Calu3 (cell line): ENCODE data around the gene NOB1. TPM values are rescaled to one million over a fixed set of nuclear protein-coding genes. Genes with fewer than 3 reads are reported as not detected.

Experiments
- BruUV-seq: library from RNA; stranded (reverse); fragments of 400-500 nt; replicated peaks from 2 replicates; lab custom pipeline; 2021; lab: Mats Ljungman, UMichigan
- CTCF ChIA-PET: fragments of 300-600 bp; sonication (Branson Sonifier 250); formaldehyde crosslinking; loops from one replicate; lab custom pipeline; 2022; ENCODE audit warnings: antibody characterized with exemption; lab: Charles Lee
- DNase-seq: peaks from one replicate; pipeline ENCODE4 v3.0.0; 2022
- H3K27ac Mint-ChIP-seq: one replicate; pipeline ENCODE4 v1.8.0; 2022; ENCODE audit warnings: mixed read lengths; ENCODE audit not compliant: unreplicated experiment
- H3K27me3 Mint-ChIP-seq: one replicate; pipeline ENCODE4 v1.8.0; 2022; ENCODE audit warnings: mixed read lengths; ENCODE audit not compliant: unreplicated experiment
- H3K36me3 Mint-ChIP-seq: one replicate; pipeline ENCODE4 v1.8.0; 2022; ENCODE audit warnings: mild to moderate bottlenecking, moderate library complexity, mixed read lengths; ENCODE audit not compliant: insufficient read depth, unreplicated experiment
- H3K4me1 Mint-ChIP-seq: one replicate; pipeline ENCODE4 v1.8.0; 2022; ENCODE audit warnings: mild to moderate bottlenecking, low read depth, mixed read lengths; ENCODE audit not compliant: unreplicated experiment
- H3K4me3 Mint-ChIP-seq: one replicate; pipeline ENCODE4 v1.8.0; 2022; ENCODE audit warnings: mild to moderate bottlenecking, low read depth, moderate library complexity, mixed read lengths; ENCODE audit not compliant: unreplicated experiment
- H3K9me3 Mint-ChIP-seq: one replicate; pipeline ENCODE4 v1.8.0; 2022; ENCODE audit warnings: low read depth, mixed read lengths; ENCODE audit not compliant: unreplicated experiment
- intact Hi-C: fragments of 100-400 bp; cut with micrococcal nuclease; formaldehyde crosslinking; loops from one replicate; pipeline ENCODE4 v1.10.0; 2022; ENCODE audit not compliant: unreplicated experiment
- total RNA-seq: library from RNA; stranded (reverse); gene quantifications from 2 replicates; pipeline ENCODE4 v1.2.3, GENCODE V29; 2022
- TF ChIP-seq, protein P1 (sequence below): fragments of 200-600 bp; IDR thresholded peaks from one replicate; pipeline ENCODE4 v1.8.0; 2022; ENCODE audit warnings: antibody characterized with exemption; ENCODE audit not compliant: unreplicated experiment

Gene NOB1
- total RNA-seq, 1 experiment from 2014 or later: 82.4 TPM

DNA sequence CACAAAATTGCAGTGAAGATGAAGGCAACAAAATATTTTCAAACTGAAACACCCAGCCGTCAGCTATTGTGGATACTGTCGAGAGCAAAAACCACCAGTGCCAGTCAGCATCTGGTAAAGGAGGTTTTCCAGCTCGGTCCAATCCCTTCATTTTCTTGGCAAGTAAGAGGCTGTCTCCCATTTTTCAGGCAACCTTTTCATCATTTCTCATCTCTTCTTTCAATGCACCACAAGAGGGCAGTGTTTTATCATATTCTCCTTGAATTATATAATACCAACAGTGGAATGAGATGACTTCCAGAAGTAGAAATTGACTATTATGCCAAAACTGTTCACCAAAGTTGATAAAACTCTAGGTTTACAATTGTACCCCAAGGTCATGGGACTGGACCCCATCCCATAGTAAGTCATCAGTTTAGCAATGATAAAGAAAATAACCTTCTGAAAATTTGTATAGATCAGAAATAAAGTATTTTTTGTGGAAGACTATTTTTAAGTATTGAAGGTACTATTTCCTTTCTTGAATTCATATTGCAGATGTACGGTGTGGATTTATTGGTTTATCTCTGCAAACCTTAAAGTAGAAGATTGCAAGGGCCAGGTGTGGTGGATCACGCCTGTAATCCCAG, 45.2 kb downstream of the NOB1 start:
- H3K36me3 Mint-ChIP-seq: peaks cover 86% of the 10 kb centered on the region
- intact Hi-C loops: loop anchor here (1.0 to 2.0 kb wide), 2 partner anchors 17 to 45 kb away; partner anchors contain the start of genes NOB1 and NQO1
- CTCF ChIA-PET: interaction anchor here (0.6 to 2.4 kb wide), 2 partner anchors 45 to 68 kb away, joined by 8 to 13 read pairs; partner anchors contain the start of gene NOB1
- H3K4me1 Mint-ChIP-seq: peaks cover 33% of the 10 kb centered on the region
- no peak overlapping the region for H3K4me3 Mint-ChIP-seq
- peak overlapping the region; percentile 37 for H3K27ac Mint-ChIP-seq
- TF ChIP-seq, protein P1, sequence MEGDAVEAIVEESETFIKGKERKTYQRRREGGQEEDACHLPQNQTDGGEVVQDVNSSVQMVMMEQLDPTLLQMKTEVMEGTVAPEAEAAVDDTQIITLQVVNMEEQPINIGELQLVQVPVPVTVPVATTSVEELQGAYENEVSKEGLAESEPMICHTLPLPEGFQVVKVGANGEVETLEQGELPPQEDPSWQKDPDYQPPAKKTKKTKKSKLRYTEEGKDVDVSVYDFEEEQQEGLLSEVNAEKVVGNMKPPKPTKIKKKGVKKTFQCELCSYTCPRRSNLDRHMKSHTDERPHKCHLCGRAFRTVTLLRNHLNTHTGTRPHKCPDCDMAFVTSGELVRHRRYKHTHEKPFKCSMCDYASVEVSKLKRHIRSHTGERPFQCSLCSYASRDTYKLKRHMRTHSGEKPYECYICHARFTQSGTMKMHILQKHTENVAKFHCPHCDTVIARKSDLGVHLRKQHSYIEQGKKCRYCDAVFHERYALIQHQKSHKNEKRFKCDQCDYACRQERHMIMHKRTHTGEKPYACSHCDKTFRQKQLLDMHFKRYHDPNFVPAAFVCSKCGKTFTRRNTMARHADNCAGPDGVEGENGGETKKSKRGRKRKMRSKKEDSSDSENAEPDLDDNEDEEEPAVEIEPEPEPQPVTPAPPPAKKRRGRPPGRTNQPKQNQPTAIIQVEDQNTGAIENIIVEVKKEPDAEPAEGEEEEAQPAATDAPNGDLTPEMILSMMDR: peak; percentile 48
- H3K27me3 Mint-ChIP-seq: no peaks in the 10 kb centered on the region
- no TSS peak for BruUV-seq
- no peak for DNase-seq
- no peaks in the 10 kb centered on the region for H3K9me3 Mint-ChIP-seq

DNA sequence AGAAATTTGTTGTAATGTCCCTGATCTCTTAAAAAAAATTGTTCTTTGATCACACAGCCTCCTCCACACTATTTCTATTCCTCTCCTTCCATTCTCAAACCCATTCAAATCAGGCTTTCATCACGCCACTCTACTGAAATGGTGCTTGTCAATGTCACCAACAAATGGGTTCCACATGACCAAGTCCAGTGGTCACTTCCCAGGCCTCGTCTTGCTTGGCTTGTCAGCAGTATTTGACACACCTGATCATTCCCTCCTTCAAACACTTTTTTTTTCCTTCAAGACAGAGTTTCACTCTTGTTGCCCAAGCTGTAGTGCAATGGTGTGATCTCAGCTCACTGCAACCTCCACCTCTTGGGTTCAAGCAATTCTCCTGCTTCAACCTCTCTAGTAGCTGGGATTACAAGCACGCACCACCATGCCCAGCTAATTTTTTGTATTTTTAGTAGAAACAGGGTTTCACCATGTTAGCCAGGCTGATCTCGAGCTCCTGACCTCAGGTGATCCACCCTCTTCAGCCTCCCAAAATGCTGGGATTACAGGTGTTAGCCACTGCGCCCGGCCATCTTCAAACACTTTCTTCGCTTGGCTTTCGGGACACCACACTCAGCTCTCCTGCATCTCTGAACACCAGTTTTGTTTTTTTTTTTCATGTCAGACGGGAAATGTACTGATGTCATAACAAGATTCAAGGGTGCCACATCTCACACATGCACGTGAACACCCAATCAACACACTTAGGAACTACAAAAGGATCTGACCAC, 46.6 kb downstream of the NOB1 start:
- TF ChIP-seq, protein P1: no peak
- Mint-ChIP-seq H3K27ac (peak overlapping the region; percentile 6), H3K9me3 (no peaks in the 10 kb centered on the region), H3K4me3 (no peak overlapping the region), H3K27me3 (no peaks in the 10 kb centered on the region), H3K4me1 (peaks cover 33% of the 10 kb centered on the region), H3K36me3 (peaks cover 81% of the 10 kb centered on the region)
- no TSS peak for BruUV-seq
- DNase-seq: no peak
- intact Hi-C loops: loop anchor here (2.0 kb wide), 1 partner anchor 311 kb away; no protein-coding TSS in a partner anchor
- CTCF ChIA-PET: interaction anchor here (2.4 kb wide), 1 partner anchor 46 kb away, joined by 13 read pairs; the partner anchor contains the start of gene NOB1

DNA sequence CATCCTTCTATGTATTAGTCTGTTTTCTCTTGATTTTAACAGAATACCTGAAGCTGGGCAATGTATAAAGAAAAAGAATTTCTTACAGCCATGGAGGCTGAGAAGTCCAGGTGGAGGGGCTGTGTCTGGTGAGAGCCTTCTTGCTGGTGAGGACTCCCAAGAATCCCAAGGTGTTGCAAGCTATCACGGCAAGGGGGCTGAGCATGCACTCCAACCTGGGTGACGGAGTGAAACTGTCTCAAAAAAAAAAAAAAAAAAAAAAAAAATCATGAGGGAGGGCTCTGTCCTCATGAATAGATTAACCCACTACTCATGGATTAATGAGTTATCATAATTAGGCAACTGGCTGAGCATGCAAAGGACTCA, 47.8 kb downstream of the NOB1 start:
- Mint-ChIP-seq H3K36me3 (peaks cover 69% of the 10 kb centered on the region), H3K4me3 (peak overlapping the region; percentile 37), H3K27ac (peak overlapping the region; percentile 75), H3K9me3 (no peaks in the 10 kb centered on the region), H3K4me1 (peaks cover 22% of the 10 kb centered on the region), H3K27me3 (no peaks in the 10 kb centered on the region)
- CTCF ChIA-PET: interaction anchor here (0.6 to 1.3 kb wide), 3 partner anchors 43 to 167 kb away, joined by 3 to 5 read pairs (median 5); partner anchors contain the start of gene NOB1
- no peak for DNase-seq
- TF ChIP-seq, protein P1: no peak
- no TSS peak for BruUV-seq
- intact Hi-C loops: loop anchor here (2.0 kb wide), 1 partner anchor 310 kb away; no protein-coding TSS in a partner anchor

DNA sequence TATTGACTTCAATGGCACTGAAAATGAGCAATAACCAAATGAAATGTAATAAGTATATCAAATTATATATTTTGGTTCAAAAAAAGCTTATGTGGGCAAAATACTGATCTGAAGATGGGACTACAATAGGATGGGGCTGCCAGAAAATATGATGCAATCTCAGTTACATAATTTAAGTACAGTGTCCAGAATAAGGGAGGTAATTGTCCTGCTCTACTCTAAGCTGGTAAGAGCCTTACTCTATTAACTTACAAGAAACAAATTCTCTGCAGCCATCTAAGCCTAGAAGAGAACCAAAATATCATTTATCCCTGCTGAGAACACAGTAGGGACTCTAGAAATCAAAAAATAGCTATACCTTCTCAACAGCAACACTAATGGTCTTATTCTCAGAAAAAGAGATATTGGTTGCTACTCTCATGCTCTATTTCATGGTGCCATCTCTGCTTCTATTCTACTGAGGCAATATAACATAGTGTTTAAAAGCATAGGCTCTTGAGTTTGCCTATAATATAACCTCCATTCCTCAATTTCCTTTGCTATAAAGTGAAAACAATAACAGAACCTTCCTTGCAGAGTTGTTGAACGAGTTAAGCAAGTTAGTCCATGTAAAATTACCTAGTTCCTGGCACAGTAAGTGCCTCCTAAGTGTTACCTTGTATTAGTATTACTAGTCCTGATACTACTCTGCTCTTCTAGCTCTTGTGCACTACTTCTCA, 48.3 kb downstream of the NOB1 start:
- no TSS peak for BruUV-seq
- H3K27me3 Mint-ChIP-seq: no peaks in the 10 kb centered on the region
- no peaks in the 10 kb centered on the region for H3K9me3 Mint-ChIP-seq
- CTCF ChIA-PET: interaction anchor here (0.6 to 1.3 kb wide), 3 partner anchors 44 to 168 kb away, joined by 3 to 5 read pairs (median 5); partner anchors contain the start of gene NOB1
- peaks cover 16% of the 10 kb centered on the region for H3K4me1 Mint-ChIP-seq
- DNase-seq: no peak
- peaks cover 66% of the 10 kb centered on the region for H3K36me3 Mint-ChIP-seq
- H3K4me3 Mint-ChIP-seq: peak overlapping the region; percentile 37
- TF ChIP-seq, protein P1: no peak
- H3K27ac Mint-ChIP-seq: peak overlapping the region; percentile 75
- intact Hi-C loops: loop anchor here (2.0 kb wide), 1 partner anchor 310 kb away; no protein-coding TSS in a partner anchor
